GM21619 (cell line): ENCODE measurements around the gene SLC35C1.
A peak's percentile ranks its signal among the peaks of the same experiment; 100 is the strongest.

ENCODE experiments used
- ATAC-seq: cut with Tn5 transposase; IDR thresholded peaks from one replicate; pipeline ENCODE4 v1.9.1; 2021; ENCODE audit not compliant: unreplicated experiment

The SLC35C1 gene

GRCh38 chr11:45844822-45845578 is 40.1 kb downstream of the SLC35C1 start:
- no peak for ATAC-seq

- ATAC-seq, result no peak
Observed at GRCh38 chr11:45846174-45846675, 41.3 kb downstream of the SLC35C1 start.

- ATAC-seq, result peak; percentile 83
Observed at GRCh38 chr11:45846974-45847910, 42.3 kb downstream of the SLC35C1 start, which contains the start of gene CRY2. Gene CRY2, plus strand, starts transcription at chr11:45847475. Its CDS starts 16 bp downstream, at chr11:45847491.

- peak; percentile 6 for ATAC-seq
Observed at GRCh38 chr11:45847911-45848316, 43.0 kb downstream of the SLC35C1 start.

GRCh38 chr11:45848654-45849081 is 43.7 kb downstream of the SLC35C1 start:
- no peak for ATAC-seq

- no peak for ATAC-seq
Observed at GRCh38 chr11:45850446-45850845, 45.5 kb downstream of the SLC35C1 start.

- no peak for ATAC-seq
Observed at GRCh38 chr11:45851228-45851627, 46.3 kb downstream of the SLC35C1 start.

GRCh38 chr11:45852018-45852711 is 47.2 kb downstream of the SLC35C1 start:
- ATAC-seq, result peak; percentile 14

GRCh38 chr11:45852712-45853101 is 47.8 kb downstream of the SLC35C1 start:
- ATAC-seq, result peak; percentile 57

- no peak for ATAC-seq
Observed at GRCh38 chr11:45853332-45854219, 48.6 kb downstream of the SLC35C1 start.

GRCh38 chr11:45855308-45855707 is 50.4 kb downstream of the SLC35C1 start:
- no peak for ATAC-seq

GRCh38 chr11:45856044-45856468 is 51.1 kb downstream of the SLC35C1 start:
- no peak for ATAC-seq

GRCh38 chr11:45857961-45858474 is 53.1 kb downstream of the SLC35C1 start:
- no peak for ATAC-seq

- no peak for ATAC-seq
Observed at GRCh38 chr11:45858751-45859398, 53.9 kb downstream of the SLC35C1 start.

- ATAC-seq, result no peak
Observed at GRCh38 chr11:45859661-45860140, 54.8 kb downstream of the SLC35C1 start.

- no peak for ATAC-seq
Observed at GRCh38 chr11:45860348-45860747, 55.4 kb downstream of the SLC35C1 start.

- ATAC-seq, result no peak
Observed at GRCh38 chr11:45860764-45861510, 56.0 kb downstream of the SLC35C1 start.
